Muscle of leg (tissue), 11 donors: ENCODE data around the gene SLC25A25. TPM values are rescaled to one million over a fixed set of nuclear protein-coding genes. Genes with fewer than 3 reads are reported as not detected.

ENCODE experiments used
- DNase-seq: peaks from one replicate; pipeline ENCODE4 v3.0.0; 2013
- H3K27ac ChIP-seq: one replicate; pipeline ENCODE4 v1.5.1; 2013; ENCODE audit warnings: mild to moderate bottlenecking, low read length, control low read depth
- H3K27me3 ChIP-seq: one replicate; pipeline ENCODE4 v1.6.1; 2013; ENCODE audit warnings: low read length; ENCODE audit not compliant: control insufficient read depth, insufficient read depth
- H3K36me3 ChIP-seq: one replicate; pipeline ENCODE4 v1.6.1; 2013; ENCODE audit warnings: low read length; ENCODE audit not compliant: control insufficient read depth, insufficient read depth
- H3K4me1 ChIP-seq: one replicate; pipeline ENCODE4 v1.6.1; 2013; ENCODE audit warnings: low read length; ENCODE audit not compliant: control insufficient read depth, insufficient read depth
- H3K4me3 ChIP-seq: one replicate; pipeline ENCODE4 v1.5.1; 2013; ENCODE audit warnings: low read length, control low read depth
- H3K9me3 ChIP-seq: replicated peaks from 2 replicates; pipeline ENCODE4 v1.6.1; 2013; ENCODE audit warnings: low read depth, low read length; ENCODE audit not compliant: control insufficient read depth
- WGBS: methylation state at CpG from one replicate; pipeline ENCODE4 v1.1.5; 2013; ENCODE audit warnings: missing lambda C conversion rate; ENCODE audit not compliant: insufficient coverage; 5-methylcytosine and 5-hydroxymethylcytosine counted together
- polyA plus RNA-seq, 8 donors: library from polyadenylated mRNA; unstranded; fragments of 120-200 nt; gene quantifications; one replicate each; pipeline versions ENCODE4 v1.2.1 to v1.2.3, GENCODE V29; 2013; ENCODE audit warnings: inconsistent platforms in 1 of 8, low replicate concordance in 1 of 8; ENCODE audit not compliant: insufficient read length in 8 of 8, insufficient read depth in 1 of 8
- total RNA-seq: library from RNA; stranded (reverse); fragments of 120-200 nt; gene quantifications from one replicate; pipeline ENCODE4 v1.2.4, GENCODE V29; 2013

The SLC25A25 gene
- total and polyA plus RNA-seq, 9 donors: 12.9 to 15.3 (median 14.4) TPM

DNA sequence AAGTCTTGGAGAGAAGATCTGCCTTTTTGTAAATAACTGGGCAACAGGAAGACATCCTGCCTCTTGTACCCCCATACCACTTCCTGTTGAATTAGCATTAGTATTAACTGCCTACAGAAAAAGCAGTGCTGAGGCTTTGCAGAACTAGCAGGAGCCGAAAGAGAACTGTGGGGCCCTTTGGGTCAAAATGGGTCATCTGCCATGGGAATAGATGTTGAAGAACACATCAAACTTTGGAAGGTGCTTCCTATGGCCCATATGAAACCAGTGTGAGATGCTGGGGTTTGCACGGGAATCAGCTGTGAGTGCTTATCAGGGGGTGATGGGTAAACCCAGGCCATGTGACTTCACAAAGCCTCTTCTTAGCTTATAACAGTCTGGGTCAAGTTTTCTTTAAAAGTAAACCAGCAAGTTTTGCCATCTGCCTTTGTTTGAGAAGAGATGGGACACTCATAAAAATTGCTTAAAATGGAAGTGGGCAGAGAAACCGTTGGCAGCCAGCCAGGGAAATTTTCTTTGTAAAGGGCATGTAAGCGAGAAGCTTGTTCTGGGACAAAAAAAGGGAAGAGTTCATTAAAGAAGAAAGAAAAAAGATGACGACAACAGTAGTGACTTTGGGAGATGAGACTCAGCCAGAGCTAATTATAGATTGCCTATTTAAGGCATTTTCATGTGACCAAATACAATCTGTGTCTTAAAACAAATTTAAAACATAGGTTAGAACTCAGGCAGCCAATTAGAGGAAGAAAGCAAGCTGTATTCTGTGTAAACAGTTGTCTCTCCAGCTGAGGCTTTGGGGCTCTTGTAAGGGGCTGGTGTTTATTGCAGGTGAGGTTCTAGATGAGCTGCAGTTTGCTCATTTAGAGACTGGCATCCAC, 4.4 kb downstream of the SLC25A25 start:
- Histone ChIP-seq H3K27ac (peak overlapping the region; percentile 92), H3K36me3 (no peaks in the 10 kb centered on the region), H3K9me3 (no peaks in the 10 kb centered on the region), H3K4me3 (no peak overlapping the region), H3K27me3 (no peaks in the 10 kb centered on the region), H3K4me1 (peaks cover 35% of the 10 kb centered on the region)
- DNase-seq: peak; percentile 92
- 18% methylated on average over 3 of the region's 5 CpGs for WGBS

DNA sequence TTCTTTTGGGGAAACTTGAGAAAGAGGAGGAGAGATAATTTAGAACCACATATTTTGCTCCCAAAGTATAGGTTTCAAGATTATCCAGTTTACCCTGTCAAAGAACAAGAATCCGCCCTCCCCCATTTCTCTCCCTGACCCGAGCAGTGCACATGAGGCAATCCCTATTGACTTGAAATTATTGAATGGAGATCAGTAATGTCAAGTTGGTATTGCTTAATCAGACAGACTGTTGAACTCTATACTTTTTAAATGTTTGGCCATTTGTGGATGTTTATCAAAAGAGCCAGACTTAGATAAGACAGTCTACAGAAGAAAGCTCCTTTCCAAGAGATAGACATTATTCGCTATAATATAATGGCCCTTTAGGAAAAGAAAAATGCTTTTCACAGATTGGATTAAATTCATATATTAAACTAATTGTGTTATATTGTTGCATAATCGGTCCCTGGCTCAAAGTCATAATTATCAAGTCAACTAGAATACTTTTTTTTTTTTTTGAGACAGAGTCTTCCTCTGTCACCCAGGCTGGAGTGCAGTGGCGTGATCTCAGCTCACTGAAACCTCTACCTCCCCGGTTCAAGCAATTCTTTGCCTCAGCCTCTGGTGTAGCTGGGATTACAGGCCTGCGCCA, 5.3 kb downstream of the SLC25A25 start:
- peaks cover 39% of the 10 kb centered on the region for H3K4me1 ChIP-seq
- no peaks in the 10 kb centered on the region for H3K9me3 ChIP-seq
- WGBS: 100% methylated on average over 2 of the region's 7 CpGs
- DNase-seq: no peak
- H3K36me3 ChIP-seq: no peaks in the 10 kb centered on the region
- no peaks in the 10 kb centered on the region for H3K27me3 ChIP-seq
- H3K27ac ChIP-seq: peak overlapping the region; percentile 92
- H3K4me3 ChIP-seq: no peak overlapping the region

DNA sequence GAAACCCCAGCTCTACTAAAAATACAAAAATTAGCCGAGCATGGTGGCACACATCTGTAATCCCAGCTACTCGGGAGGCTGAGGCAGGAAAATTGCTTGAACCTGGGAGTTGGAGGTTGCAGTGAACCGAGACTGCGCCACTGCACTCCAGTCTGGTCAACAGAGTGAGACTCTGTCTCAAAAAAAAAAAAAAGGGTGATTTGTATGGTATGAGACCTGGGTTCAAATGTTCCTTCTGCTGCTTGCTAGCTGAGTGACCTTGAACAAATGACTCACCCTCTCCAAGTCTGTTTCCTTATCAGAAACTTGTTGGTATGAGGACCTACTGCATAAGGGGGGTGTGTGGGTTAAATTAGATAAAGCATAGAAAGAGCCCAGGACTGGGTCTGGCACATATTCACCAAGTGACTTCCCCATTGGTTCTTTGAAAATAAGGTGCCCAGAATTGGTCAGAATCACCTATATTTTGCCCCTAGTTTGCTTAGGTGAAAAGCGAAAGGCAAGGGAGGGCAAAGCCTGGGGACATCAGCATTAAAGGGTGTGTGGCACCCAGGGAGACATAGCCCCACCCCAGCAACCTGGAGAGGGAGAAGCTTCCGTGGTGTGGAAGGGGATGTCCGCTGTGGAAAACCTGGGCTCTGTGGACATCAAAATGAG, 9.9 kb downstream of the SLC25A25 start:
- Histone ChIP-seq H3K9me3 (no peaks in the 10 kb centered on the region), H3K36me3 (peaks cover 3% of the 10 kb centered on the region), H3K4me1 (peaks cover 43% of the 10 kb centered on the region), H3K27ac (peak overlapping the region; percentile 65), H3K27me3 (no peaks in the 10 kb centered on the region), H3K4me3 (no peak overlapping the region)
- WGBS: no CpG with 5 or more reads among the region's 7 CpGs
- no peak for DNase-seq

DNA sequence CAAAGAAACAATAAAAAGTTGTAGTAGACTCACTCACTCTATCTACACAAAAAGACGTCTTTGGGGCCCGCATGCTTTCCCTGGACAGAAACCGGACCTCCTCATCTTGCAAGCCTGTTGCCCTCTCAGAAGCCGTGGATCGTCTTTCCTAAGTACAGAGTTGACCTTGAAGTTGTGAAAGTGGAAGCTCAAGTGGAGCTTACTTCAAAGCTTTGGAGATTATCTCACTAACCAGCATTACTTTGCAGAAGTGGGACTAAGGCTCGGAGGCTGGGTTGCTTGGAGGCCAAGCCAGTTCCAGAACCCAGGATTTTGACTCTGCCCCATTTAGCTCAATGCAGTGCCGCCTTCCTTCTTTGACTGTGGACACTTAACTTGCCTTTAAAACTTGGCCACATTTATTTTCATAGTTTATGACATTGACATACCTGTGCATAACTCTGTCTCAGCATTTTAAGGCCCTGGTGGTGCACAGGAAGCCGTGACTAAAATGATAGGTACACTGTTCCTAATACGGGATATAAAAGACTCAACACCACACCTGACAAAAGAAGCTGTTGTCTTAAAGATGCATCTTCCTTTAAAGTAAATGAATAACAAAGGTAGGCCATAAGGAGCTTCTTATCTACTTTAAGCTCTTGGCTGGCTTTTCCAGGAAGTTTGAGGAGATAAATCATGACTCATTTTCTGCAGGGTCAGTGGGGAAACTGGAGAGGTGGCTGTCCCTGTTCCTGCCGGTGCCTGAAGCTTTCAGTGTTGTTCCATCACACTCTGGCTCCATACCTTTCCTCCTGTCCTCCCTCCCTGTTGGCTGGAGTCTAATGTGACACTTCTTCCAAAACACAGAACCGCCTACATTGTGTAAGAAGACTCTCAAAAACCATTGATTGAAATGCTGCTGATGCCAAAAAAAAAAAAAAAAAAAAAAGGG, 10.7 kb downstream of the SLC25A25 start:
- DNase-seq: peak; percentile 63
- peak overlapping the region; percentile 65 for H3K27ac ChIP-seq
- H3K27me3 ChIP-seq: no peaks in the 10 kb centered on the region
- H3K9me3 ChIP-seq: no peaks in the 10 kb centered on the region
- H3K4me3 ChIP-seq: no peak overlapping the region
- peaks cover 38% of the 10 kb centered on the region for H3K4me1 ChIP-seq
- H3K36me3 ChIP-seq: peaks cover 3% of the 10 kb centered on the region
- 78% methylated on average over 4 of the region's 11 CpGs for WGBS

DNA sequence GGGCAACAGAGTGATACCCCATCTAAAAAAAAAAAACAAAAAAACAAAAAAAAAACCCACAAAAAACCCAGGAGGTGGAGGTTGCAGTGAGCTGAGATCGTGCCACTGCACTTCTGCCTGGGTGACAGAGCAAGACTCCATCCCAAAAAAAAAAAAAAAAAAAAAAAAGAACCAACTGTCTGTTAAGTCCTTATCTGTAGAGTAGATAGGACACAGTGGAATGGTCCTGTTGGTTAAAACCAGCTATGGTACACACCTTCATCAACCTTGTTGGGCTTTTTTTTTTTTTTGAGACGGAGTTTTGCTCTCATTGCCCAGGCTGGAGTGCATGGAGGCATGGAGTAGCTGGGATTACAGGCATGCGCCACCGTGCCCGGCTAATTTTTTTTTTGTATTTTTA, 12.2 kb downstream of the SLC25A25 start:
- no peaks in the 10 kb centered on the region for H3K9me3 ChIP-seq
- peaks cover 40% of the 10 kb centered on the region for H3K4me1 ChIP-seq

DNA sequence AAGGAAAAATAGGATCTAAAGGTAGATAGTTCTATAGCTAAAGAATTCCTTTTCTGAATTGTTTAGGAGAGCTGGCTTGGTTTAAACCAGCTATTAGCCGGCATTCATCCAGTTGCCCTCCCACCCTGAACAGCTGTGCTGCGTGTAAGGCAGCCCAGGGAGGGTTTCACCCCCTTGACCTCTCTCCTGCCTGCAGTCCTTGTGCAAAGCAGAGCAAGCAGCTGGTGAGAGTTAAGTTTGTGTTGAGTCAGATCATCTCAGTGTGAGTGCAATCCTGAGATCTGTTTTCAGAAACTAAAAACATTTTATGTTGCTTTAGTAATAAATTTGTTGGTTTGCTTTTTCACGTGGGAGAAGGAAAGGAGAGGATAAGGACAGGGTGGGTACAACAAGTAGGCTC, 13.0 kb downstream of the SLC25A25 start:
- peak overlapping the region; percentile 88 for H3K27ac ChIP-seq
- peak; percentile 89 for DNase-seq
- no peaks in the 10 kb centered on the region for H3K9me3 ChIP-seq
- no peak overlapping the region for H3K4me3 ChIP-seq
- WGBS: no CpG with 5 or more reads among the region's 3 CpGs
- no peaks in the 10 kb centered on the region for H3K27me3 ChIP-seq
- peaks cover 3% of the 10 kb centered on the region for H3K36me3 ChIP-seq
- H3K4me1 ChIP-seq: peaks cover 40% of the 10 kb centered on the region

More for the DNA sequence above, 12.2 kb downstream of the SLC25A25 start:
- no peak overlapping the region for H3K4me3 ChIP-seq
- peak overlapping the region; percentile 88 for H3K27ac ChIP-seq
- DNase-seq: no peak
- no peaks in the 10 kb centered on the region for H3K27me3 ChIP-seq
- H3K36me3 ChIP-seq: peaks cover 3% of the 10 kb centered on the region
- WGBS: 100% methylated on average over 3 of the region's 5 CpGs

DNA sequence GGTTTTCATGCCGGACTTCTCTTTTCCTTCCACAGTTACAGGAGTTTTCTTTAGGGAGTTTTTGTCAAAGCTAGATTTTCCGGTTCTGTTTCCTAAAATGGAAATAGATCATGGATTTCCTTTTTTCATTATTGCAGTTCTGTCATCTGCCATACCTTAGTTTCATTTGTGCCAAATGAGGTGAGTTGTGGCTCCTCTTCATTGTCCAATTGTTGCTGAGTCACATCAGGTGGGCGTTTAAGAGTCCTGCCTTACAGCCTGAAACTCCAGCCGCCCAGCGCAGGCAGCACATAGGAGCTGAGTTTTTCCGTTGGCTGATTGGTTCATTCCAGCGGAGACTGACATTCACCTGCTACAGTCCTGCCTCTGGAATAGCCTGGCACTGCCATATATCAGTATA, 14.1 kb downstream of the SLC25A25 start:
- Histone ChIP-seq H3K27me3 (no peaks in the 10 kb centered on the region), H3K9me3 (no peaks in the 10 kb centered on the region), H3K4me3 (no peak overlapping the region), H3K4me1 (peaks cover 40% of the 10 kb centered on the region), H3K27ac (peak overlapping the region; percentile 88), H3K36me3 (peaks cover 3% of the 10 kb centered on the region)
- 70% methylated on average over 2 of the region's 7 CpGs for WGBS
- DNase-seq: peak; percentile 35

DNA sequence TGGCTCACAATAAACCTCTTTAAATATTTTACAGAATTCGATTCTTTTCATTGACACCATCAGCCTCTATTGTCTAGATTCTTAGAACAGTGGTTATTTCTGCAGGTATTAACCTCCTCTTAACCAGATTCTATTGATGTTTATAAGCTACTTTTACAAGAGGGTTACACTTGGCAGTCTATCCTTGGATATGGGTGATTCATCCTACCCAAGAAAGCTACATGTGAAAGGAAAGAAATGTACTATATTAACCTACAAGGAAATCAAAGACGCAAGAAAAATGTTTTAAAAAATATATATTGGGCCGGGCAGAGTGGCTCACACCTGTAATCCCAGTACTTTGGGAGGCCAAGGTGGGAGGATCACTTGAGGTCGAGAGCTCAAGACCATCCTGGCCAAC, 16.7 kb downstream of the SLC25A25 start:
- Histone ChIP-seq H3K27ac (no peak overlapping the region), H3K9me3 (no peaks in the 10 kb centered on the region), H3K27me3 (no peaks in the 10 kb centered on the region), H3K4me1 (peaks cover 28% of the 10 kb centered on the region), H3K4me3 (no peak overlapping the region), H3K36me3 (peaks cover 2% of the 10 kb centered on the region)
- no peak for DNase-seq
- WGBS: 100% methylated on average over 2 of the region's 4 CpGs

DNA sequence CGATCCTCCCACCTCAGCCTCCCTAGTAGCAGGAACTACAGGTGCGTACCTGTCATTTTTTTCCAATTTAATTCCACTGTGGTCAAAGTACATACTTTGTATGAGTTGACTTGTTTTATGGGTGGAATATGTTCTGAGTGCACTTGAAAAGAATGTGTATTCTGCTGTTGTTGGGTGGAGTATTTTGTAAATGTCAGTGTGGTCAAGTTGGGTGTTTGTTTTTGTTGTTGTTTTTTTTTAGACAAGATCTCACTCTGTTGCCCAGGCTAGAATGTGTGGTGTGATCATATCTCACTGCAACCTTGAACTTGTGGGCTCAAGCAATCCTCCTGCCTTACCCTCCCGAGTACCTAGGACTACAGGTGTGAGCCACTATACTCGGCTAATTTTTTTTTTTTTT, 17.9 kb downstream of the SLC25A25 start:
- WGBS: no CpG with 5 or more reads among the region's 4 CpGs
- peaks cover 2% of the 10 kb centered on the region for H3K36me3 ChIP-seq
- DNase-seq: no peak
- no peaks in the 10 kb centered on the region for H3K9me3 ChIP-seq
- H3K4me1 ChIP-seq: peaks cover 25% of the 10 kb centered on the region
- H3K4me3 ChIP-seq: no peak overlapping the region
- H3K27me3 ChIP-seq: no peaks in the 10 kb centered on the region
- no peak overlapping the region for H3K27ac ChIP-seq
